ENCODE data around the gene MAP3K10.
"Not testable (repeated sequence)": the region's sequence is repeated elsewhere in the genome, so short reads cannot be mapped to it uniquely, and the experiment has no call there.

Gene MAP3K10

GRCh38 chr19:40171293-40171692, 19.9 kb upstream of the MAP3K10 start:
- not testable (repeated sequence) for DNase-seq (ENCODE audit: low read depth in 1 of 2, low spot score in 1 of 2)

- DNase-seq (ENCODE audit: low read depth in 1 of 2, low spot score in 1 of 2), result no peak
These were observed 17.1 kb upstream of the MAP3K10 start for GRCh38 chr19:40174092-40174491.

GRCh38 chr19:40175820-40176219, 15.4 kb upstream of the MAP3K10 start:
- DNase-seq (ENCODE audit: low read depth in 1 of 2, low spot score in 1 of 2), result no peak

- no peak for DNase-seq (ENCODE audit: low read depth in 1 of 2, low spot score in 1 of 2)
These were observed 13.7 kb upstream of the MAP3K10 start for GRCh38 chr19:40177286-40178070.

GRCh38 chr19:40178756-40179155, 12.5 kb upstream of the MAP3K10 start:
- no peak for DNase-seq (ENCODE audit: low read depth in 1 of 2, low spot score in 1 of 2)

GRCh38 chr19:40184273-40184672, 7.0 kb upstream of the MAP3K10 start:
- no peak for DNase-seq (ENCODE audit: low read depth in 1 of 2, low spot score in 1 of 2)

- DNase-seq (ENCODE audit: low read depth in 1 of 2, low spot score in 1 of 2), result no peak
These were observed 815 bp downstream of the MAP3K10 start for GRCh38 chr19:40191836-40192646.

GRCh38 chr19:40192758-40193586, 1.7 kb downstream of the MAP3K10 start:
- no peak for DNase-seq (ENCODE audit: low read depth in 1 of 2, low spot score in 1 of 2)

- DNase-seq (ENCODE audit: low read depth in 1 of 2, low spot score in 1 of 2), result no peak
These were observed 2.3 kb downstream of the MAP3K10 start for GRCh38 chr19:40193587-40193849.

GRCh38 chr19:40198272-40198990, 7.2 kb downstream of the MAP3K10 start:
- DNase-seq (ENCODE audit: low read depth in 1 of 2, low spot score in 1 of 2), result no peak

GRCh38 chr19:40200341-40201099, 9.3 kb downstream of the MAP3K10 start:
- no peak for DNase-seq (ENCODE audit: low read depth in 1 of 2, low spot score in 1 of 2)

GRCh38 chr19:40204381-40204780, 13.2 kb downstream of the MAP3K10 start:
- DNase-seq (ENCODE audit: low read depth in 1 of 2, low spot score in 1 of 2), result no peak

- no peak for DNase-seq (ENCODE audit: low read depth in 1 of 2, low spot score in 1 of 2)
These were observed 14.5 kb downstream of the MAP3K10 start for GRCh38 chr19:40205760-40206159.

GRCh38 chr19:40208602-40209001, 17.4 kb downstream of the MAP3K10 start:
- DNase-seq (ENCODE audit: low read depth in 1 of 2, low spot score in 1 of 2), result no peak

GRCh38 chr19:40210889-40211288, 19.7 kb downstream of the MAP3K10 start:
- DNase-seq (ENCODE audit: low read depth in 1 of 2, low spot score in 1 of 2), result no peak

- no peak for DNase-seq (ENCODE audit: low read depth in 1 of 2, low spot score in 1 of 2)
These were observed 22.1 kb downstream of the MAP3K10 start for GRCh38 chr19:40213251-40213829.

GRCh38 chr19:40213882-40214570, 22.8 kb downstream of the MAP3K10 start:
- DNase-seq (ENCODE audit: low read depth in 1 of 2, low spot score in 1 of 2), result no peak

- no peak for DNase-seq (ENCODE audit: low read depth in 1 of 2, low spot score in 1 of 2)
These were observed 23.7 kb downstream of the MAP3K10 start for GRCh38 chr19:40214936-40215335.

- DNase-seq (ENCODE audit: low read depth in 1 of 2, low spot score in 1 of 2), result no peak
These were observed 25.0 kb downstream of the MAP3K10 start for GRCh38 chr19:40216013-40216776.

Measured in stimulated activated CD4-positive, alpha-beta T cell treated with anti-CD3 and anti-CD28 coated beads, Interleukin-15, amount 100 ng/mL, for 1 hour (primary cell).